HG03565 (cell line): ENCODE results near the gene MAPK10.
"Not testable (repeated sequence)": the region's sequence is repeated elsewhere in the genome, so short reads cannot be mapped to it uniquely, and the experiment has no call there.

Experiments used
- ATAC-seq: cut with Tn5 transposase; IDR thresholded peaks from one replicate; pipeline ENCODE4 v1.9.1; 2021; ENCODE audit warnings: mild to moderate bottlenecking, moderate library complexity; ENCODE audit not compliant: unreplicated experiment

Gene MAPK10

GRCh38 chr4:86203176-86203575 lies 156.7 kb downstream of the MAPK10 start:
- no peak for ATAC-seq

GRCh38 chr4:86185659-86186058 lies 174.2 kb downstream of the MAPK10 start:
- no peak for ATAC-seq

GRCh38 chr4:86184901-86185285 lies 175.0 kb downstream of the MAPK10 start:
- no peak for ATAC-seq

- no peak for ATAC-seq
Measured at GRCh38 chr4:86184216-86184900, 175.5 kb downstream of the MAPK10 start.

GRCh38 chr4:86181585-86181984 lies 178.3 kb downstream of the MAPK10 start:
- ATAC-seq: no peak

- ATAC-seq: no peak
Measured at GRCh38 chr4:86178211-86178610, 181.6 kb downstream of the MAPK10 start.

GRCh38 chr4:86174506-86174905 lies 185.3 kb downstream of the MAPK10 start:
- no peak for ATAC-seq

- not testable (repeated sequence) for ATAC-seq
Measured at GRCh38 chr4:86168335-86168734, 191.5 kb downstream of the MAPK10 start.

GRCh38 chr4:86160426-86160825 lies 199.4 kb downstream of the MAPK10 start:
- no peak for ATAC-seq

- ATAC-seq: no peak
Measured at GRCh38 chr4:86159216-86159615, 200.6 kb downstream of the MAPK10 start.

- ATAC-seq: no peak
Measured at GRCh38 chr4:86156531-86156930, 203.3 kb downstream of the MAPK10 start.

- ATAC-seq: no peak
Measured at GRCh38 chr4:86155766-86156165, 204.1 kb downstream of the MAPK10 start.

- ATAC-seq: no peak
Measured at GRCh38 chr4:86152454-86152853, 207.4 kb downstream of the MAPK10 start.

- no peak for ATAC-seq
Measured at GRCh38 chr4:86151196-86151595, 208.7 kb downstream of the MAPK10 start.

- no peak for ATAC-seq
Measured at GRCh38 chr4:86141161-86141560, 218.7 kb downstream of the MAPK10 start.

- ATAC-seq: no peak
Measured at GRCh38 chr4:86132468-86132867, 227.4 kb downstream of the MAPK10 start.

GRCh38 chr4:86131456-86131855 lies 228.4 kb downstream of the MAPK10 start:
- ATAC-seq: no peak

- no peak for ATAC-seq
Measured at GRCh38 chr4:86130160-86130933, 229.5 kb downstream of the MAPK10 start.

- no peak for ATAC-seq
Measured at GRCh38 chr4:86129546-86129945, 230.3 kb downstream of the MAPK10 start.

- ATAC-seq: no peak
Measured at GRCh38 chr4:86122404-86122803, 237.4 kb downstream of the MAPK10 start.

GRCh38 chr4:86118711-86119110 lies 241.1 kb downstream of the MAPK10 start:
- no peak for ATAC-seq

- no peak for ATAC-seq
Measured at GRCh38 chr4:86117705-86118302, 242.0 kb downstream of the MAPK10 start.
